Measurements from ENCODE around the gene RNF13. TPM values are rescaled to one million over a fixed set of nuclear protein-coding genes. Genes with fewer than 3 reads are reported as not detected.

RNF13 gene
- total and polyA plus RNA-seq, 2 donors (not counting 3 experiments of a cell fraction or from before 2014, with no cell fraction given): 16.4 to 27.1 TPM

DNA sequence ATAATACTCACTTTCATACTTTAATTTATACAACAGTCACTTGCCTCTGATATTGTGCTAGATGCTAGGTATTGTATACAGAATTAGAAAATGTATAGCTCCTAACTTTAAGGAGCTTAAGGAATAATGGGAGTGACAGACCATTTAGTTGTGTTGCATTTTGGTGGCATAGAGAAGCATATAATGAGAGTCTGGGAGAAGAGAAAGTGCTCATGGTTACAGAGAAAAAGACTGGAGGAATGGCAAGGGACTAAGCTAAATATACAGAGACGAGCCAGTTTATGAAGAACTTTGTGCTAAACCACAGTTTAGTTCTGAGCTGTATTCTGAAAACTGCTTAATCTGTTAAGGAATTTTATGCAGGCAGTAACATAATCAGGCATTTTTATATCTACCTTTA lies 6.4 kb downstream of the RNF13 start:
- ChIA-PET POLR2A (no interaction called here), CTCF (interaction anchor here (0.6 to 3.3 kb wide), 4 partner anchors 11 to 547 kb away, joined by 3 to 27 read pairs (median 5); no protein-coding TSS in a partner anchor)
- Histone ChIP-seq H3K36me3 (ENCODE audit: control insufficient read depth in 2 of 2, extremely low read depth in 1 of 2, insufficient read depth in 2 of 2, low read length in 2 of 2) (no peaks in the 10 kb centered on the region), H3K9ac (replicated peaks; ENCODE audit: extremely low read depth, insufficient read depth, low read length) (no peak overlapping the region), H3K27me3 (ENCODE audit: control insufficient read depth in 2 of 2, insufficient read depth in 2 of 2, low read length in 2 of 2) (no peaks in the 10 kb centered on the region), H3K27ac (ENCODE audit: insufficient read depth, low read depth, low read length) (no peak overlapping the region), H3K9me3 (replicated peaks; ENCODE audit: control insufficient read depth, insufficient read depth, low read length) (no peaks in the 10 kb centered on the region), H3K79me2 (ENCODE audit: control insufficient read depth, insufficient read depth, low read length) (peaks cover 45% of the 10 kb centered on the region), H3K4me2 (ENCODE audit: insufficient read depth, low read length) (no peak overlapping the region), H4K20me1 (replicated peaks; ENCODE audit: control insufficient read depth, extremely low read depth, insufficient read depth, low read length) (peaks cover 5% of the 10 kb centered on the region), H3K4me3 (replicated peaks in 1 of 3; ENCODE audit: insufficient read depth in 1 of 3, low read depth in 1 of 3, low read length in 3 of 3) (no peak overlapping the region), H2AFZ (ENCODE audit: low read depth, low read length) (no peak overlapping the region), H3K4me1 (ENCODE audit: control insufficient read depth, extremely low read depth, insufficient read depth, low read length) (peaks cover 12% of the 10 kb centered on the region), H3K9me1 (replicated peaks; ENCODE audit: control insufficient read depth, extremely low read depth, insufficient read depth, low read length) (no peaks in the 10 kb centered on the region)
- dilution Hi-C loops (cut with MboI; ENCODE audit: extremely low pct_ligation_motif_present, low sequenced_read_pairs) (no loop called here), intact Hi-C loops (cut with micrococcal nuclease) (no loop called here)
- no peak for DNase-seq (ENCODE audit: low read depth, low spot score)
- TF ChIP-seq POLR2AphosphoS5 (IDR thresholded peaks at IDR 0.05; ENCODE audit: insufficient read depth, low read depth, low read length) (no peak), JUN (IDR thresholded peaks at IDR 0.05; ENCODE audit: borderline replicate concordance, insufficient read depth, insufficient read length, low read depth) (no peak), POLR2A (IDR thresholded peaks at IDR 0.05; ENCODE audit: low read depth, low read length) (no peak), FOS (IDR thresholded peaks at IDR 0.05; ENCODE audit: borderline replicate concordance, insufficient read depth, low read length) (no peak), GATA2 (IDR thresholded peaks at IDR 0.05; ENCODE audit: insufficient read depth, insufficient read length, low read depth, low read length) (no peak), EZH2 (IDR thresholded peaks at IDR 0.05; ENCODE audit: borderline replicate concordance, low read depth, low read length, severe bottlenecking) (no peak), MAX (IDR thresholded peaks at IDR 0.05; ENCODE audit: insufficient read depth, insufficient read length) (no peak), MYC (IDR thresholded peaks at IDR 0.05; ENCODE audit: low read depth, low read length) (no peak)
- TF ChIP-seq, protein P1, sequence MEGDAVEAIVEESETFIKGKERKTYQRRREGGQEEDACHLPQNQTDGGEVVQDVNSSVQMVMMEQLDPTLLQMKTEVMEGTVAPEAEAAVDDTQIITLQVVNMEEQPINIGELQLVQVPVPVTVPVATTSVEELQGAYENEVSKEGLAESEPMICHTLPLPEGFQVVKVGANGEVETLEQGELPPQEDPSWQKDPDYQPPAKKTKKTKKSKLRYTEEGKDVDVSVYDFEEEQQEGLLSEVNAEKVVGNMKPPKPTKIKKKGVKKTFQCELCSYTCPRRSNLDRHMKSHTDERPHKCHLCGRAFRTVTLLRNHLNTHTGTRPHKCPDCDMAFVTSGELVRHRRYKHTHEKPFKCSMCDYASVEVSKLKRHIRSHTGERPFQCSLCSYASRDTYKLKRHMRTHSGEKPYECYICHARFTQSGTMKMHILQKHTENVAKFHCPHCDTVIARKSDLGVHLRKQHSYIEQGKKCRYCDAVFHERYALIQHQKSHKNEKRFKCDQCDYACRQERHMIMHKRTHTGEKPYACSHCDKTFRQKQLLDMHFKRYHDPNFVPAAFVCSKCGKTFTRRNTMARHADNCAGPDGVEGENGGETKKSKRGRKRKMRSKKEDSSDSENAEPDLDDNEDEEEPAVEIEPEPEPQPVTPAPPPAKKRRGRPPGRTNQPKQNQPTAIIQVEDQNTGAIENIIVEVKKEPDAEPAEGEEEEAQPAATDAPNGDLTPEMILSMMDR (IDR thresholded peaks at IDR 0.05; ENCODE audit: extremely low read depth in 1 of 2, insufficient read depth in 1 of 2, low read depth in 1 of 2, low read length in 2 of 2): no peak
- FAIRE-seq: no peak
- no TSS peak for BruUV-seq (replicated peaks)

Measured in endothelial cell of umbilical vein (primary cell).